ENCODE results near the gene NEU2.

The NEU2 gene

DNA sequence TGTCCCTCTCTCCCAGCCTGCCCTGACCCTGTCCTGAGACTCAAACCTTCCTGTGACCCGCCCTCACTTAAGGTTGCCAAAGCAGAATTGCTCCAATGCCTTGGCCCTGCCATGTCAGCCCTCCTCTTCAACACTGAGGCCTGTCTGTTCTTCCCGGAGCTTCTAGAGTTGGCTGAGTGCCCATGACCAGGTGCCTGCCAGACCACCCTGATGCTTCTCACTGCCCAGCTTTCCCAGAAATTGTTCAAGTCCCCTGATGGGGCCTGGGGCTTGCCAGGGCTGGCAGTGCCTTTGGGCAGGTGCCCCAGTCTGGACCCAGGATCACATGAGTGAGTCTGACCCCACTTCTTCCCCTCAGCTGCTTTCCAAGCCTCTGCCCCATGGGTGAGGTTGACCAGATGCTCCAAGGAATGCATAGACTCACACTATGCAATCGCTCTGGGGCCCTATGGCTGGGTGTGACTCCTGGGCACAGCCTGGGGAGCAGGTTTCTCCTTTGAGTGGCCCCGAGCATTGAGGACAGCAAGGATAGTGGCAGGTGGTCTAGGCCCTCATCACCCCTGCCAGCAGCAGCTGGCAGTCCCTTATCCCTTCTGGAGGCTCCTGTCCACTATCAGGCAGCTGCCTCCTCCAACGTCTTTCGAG, 24.6 kb downstream of the NEU2 start:
- Histone ChIP-seq H3K9me3 (ENCODE audit: control insufficient read depth, low read length) (no peaks in the 10 kb centered on the region), H3K36me3 (ENCODE audit: control insufficient read depth, insufficient read depth, low read length) (no peaks in the 10 kb centered on the region), H3K4me1 (ENCODE audit: control insufficient read depth, insufficient read depth, low read length) (peaks cover 8% of the 10 kb centered on the region), H3K4me3 (ENCODE audit: insufficient read depth, low read depth, low read length) (no peak overlapping the region), H3K27ac (ENCODE audit: insufficient read depth, low read depth, low read length, poor library complexity, severe bottlenecking) (no peak overlapping the region), H3K27me3 (ENCODE audit: control insufficient read depth, insufficient read depth, low read length, poor library complexity, severe bottlenecking) (peaks cover 13% of the 10 kb centered on the region)
- 89 to 90% methylated on average over 6 of the region's 6 CpGs for WGBS, 2 experiments

DNA sequence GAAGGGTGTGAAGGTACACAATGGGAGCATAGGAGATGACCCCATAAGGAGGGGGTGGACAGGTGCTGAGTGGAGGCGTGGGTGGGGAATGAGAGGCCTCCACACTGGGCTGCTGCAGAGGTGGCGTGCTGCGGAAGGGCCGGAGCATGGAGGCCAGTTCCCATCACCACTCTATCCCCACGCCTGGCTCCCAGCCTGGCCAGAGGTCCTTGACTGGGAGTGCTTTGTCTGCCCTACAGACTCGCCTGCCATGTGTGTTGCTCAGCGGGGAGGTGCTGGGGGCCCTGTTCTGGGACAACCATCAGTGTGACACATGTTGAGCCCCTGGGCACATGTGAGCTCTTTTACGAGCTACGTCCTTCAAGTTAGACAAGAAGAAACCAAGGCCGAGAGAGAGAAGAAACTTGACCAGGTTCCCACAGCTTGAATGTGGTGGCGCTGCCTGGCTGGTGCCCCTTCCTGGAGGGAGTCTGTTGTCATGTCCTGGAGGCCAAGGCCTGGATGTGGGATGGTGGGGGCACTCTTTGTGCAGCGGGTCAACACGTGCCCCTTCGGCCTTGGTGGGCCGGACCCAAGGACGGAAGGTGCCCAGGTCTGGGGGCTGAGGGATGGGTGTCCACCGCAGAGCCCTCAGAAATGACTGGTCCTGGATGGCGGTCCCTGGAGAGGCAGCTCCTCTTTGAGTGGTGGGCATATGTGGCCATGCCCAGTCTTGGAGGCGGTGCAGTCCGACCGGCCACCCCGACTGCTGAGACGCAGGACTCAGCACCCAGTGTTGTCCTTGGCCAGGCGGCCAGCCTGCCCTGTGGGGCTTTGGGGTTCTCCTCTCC, 26.5 kb downstream of the NEU2 start:
- H3K27ac ChIP-seq (ENCODE audit: insufficient read depth, low read depth, low read length, poor library complexity, severe bottlenecking) = no peak overlapping the region
- peaks cover 8% of the 10 kb centered on the region for H3K4me1 ChIP-seq (ENCODE audit: control insufficient read depth, insufficient read depth, low read length)
- peaks cover 6% of the 10 kb centered on the region for H3K27me3 ChIP-seq (ENCODE audit: control insufficient read depth, insufficient read depth, low read length, poor library complexity, severe bottlenecking)
- H3K4me3 ChIP-seq (ENCODE audit: insufficient read depth, low read depth, low read length) = no peak overlapping the region
- no peaks in the 10 kb centered on the region for H3K9me3 ChIP-seq (ENCODE audit: control insufficient read depth, low read length)
- WGBS, 2 experiments = 94 to 96% methylated on average over 24 of the region's 24 CpGs
- H3K36me3 ChIP-seq (ENCODE audit: control insufficient read depth, insufficient read depth, low read length) = no peaks in the 10 kb centered on the region

DNA sequence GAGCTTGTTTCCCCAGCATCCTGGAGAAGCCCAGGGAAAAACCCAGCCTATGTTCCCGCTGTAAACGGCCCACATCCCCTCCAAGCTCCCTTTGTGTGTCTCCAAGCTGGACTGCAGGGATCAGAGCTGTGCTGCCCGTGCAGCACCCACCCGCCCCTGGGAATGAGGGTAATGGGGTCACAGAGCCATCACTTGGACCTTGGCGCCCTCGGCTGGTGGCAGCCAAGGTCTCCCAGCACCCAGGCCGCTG, 27.0 kb downstream of the NEU2 start:
- Histone ChIP-seq H3K4me1 (ENCODE audit: control insufficient read depth, insufficient read depth, low read length) (peaks cover 8% of the 10 kb centered on the region), H3K27ac (ENCODE audit: insufficient read depth, low read depth, low read length, poor library complexity, severe bottlenecking) (no peak overlapping the region), H3K9me3 (ENCODE audit: control insufficient read depth, low read length) (no peaks in the 10 kb centered on the region), H3K27me3 (ENCODE audit: control insufficient read depth, insufficient read depth, low read length, poor library complexity, severe bottlenecking) (peaks cover under 1% of the 10 kb centered on the region), H3K4me3 (ENCODE audit: insufficient read depth, low read depth, low read length) (no peak overlapping the region), H3K36me3 (ENCODE audit: control insufficient read depth, insufficient read depth, low read length) (no peaks in the 10 kb centered on the region)
- 83 to 85% methylated on average over 7 of the region's 7 CpGs for WGBS, 2 experiments

DNA sequence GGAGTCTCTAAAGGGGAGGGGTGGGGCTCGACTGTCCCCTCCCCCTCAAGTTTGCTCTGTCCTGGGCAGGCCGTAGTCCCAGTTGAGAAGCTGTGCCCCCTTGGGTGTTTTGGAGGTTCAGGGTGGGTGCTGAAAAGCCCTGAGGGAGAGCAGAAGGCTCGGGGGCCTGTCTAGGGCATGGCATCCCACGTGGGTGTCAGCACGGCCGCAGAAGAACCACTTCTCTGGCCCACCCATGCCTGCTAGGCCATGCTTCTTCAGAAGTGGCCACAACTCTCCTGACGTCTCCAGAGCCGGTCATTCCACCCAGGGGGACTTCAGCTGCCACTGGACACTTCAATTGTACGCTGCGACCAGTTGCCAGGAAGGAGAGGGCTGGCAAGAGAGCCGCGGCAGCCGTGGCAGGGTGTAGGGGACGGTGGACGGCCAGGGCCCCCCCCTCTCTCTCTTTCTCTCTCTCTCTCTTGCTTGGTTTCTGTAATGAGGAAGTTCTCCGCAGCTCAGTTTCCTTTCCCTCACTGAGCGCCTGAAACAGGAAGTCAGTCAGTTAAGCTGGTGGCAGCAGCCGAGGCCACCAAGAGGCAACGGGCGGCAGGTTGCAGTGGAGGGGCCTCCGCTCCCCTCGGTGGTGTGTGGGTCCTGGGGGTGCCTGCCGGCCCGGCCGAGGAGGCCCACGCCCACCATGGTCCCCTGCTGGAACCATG, 27.5 kb downstream of the NEU2 start, which contains the start of gene INPP5D:
TSS of gene INPP5D (plus strand) at position 546 of the 704 bp plus-strand sequence. CDS start at position 683, 137 bp downstream.
- no peaks in the 10 kb centered on the region for H3K9me3 ChIP-seq (ENCODE audit: control insufficient read depth, low read length)
- 88 to 90% methylated on average over 26 of the region's 26 CpGs for WGBS, 2 experiments

DNA sequence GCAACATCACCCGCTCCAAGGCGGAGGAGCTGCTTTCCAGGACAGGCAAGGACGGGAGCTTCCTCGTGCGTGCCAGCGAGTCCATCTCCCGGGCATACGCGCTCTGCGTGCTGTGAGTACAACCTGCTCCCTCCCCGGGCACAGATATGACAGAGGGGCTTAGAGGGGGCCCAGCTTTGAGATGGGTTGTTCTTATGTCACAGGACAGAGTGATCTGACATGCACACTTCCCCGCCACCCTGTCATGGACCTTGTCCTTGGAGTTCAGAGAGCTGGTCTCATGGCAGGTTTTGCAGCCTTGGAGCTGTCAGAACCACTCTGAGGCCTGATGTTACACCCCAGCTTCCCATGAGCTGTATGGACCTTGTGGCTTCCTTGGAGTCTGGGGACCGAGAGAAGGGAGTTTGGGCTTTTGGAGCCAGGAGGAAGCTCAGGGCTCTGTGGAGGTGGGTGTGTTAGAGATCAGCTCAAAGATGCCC, 28.1 kb downstream of the NEU2 start:
- no peak overlapping the region for H3K27ac ChIP-seq (ENCODE audit: insufficient read depth, low read depth, low read length, poor library complexity, severe bottlenecking)
- H3K9me3 ChIP-seq (ENCODE audit: control insufficient read depth, low read length) = no peaks in the 10 kb centered on the region
- peaks cover 8% of the 10 kb centered on the region for H3K4me1 ChIP-seq (ENCODE audit: control insufficient read depth, insufficient read depth, low read length)
- 94 to 95% methylated on average over 13 of the region's 13 CpGs for WGBS, 2 experiments
- H3K27me3 ChIP-seq (ENCODE audit: control insufficient read depth, insufficient read depth, low read length, poor library complexity, severe bottlenecking) = no peaks in the 10 kb centered on the region
- H3K4me3 ChIP-seq (ENCODE audit: insufficient read depth, low read depth, low read length) = no peak overlapping the region
- no peaks in the 10 kb centered on the region for H3K36me3 ChIP-seq (ENCODE audit: control insufficient read depth, insufficient read depth, low read length)

More for the DNA sequence above, 27.5 kb downstream of the NEU2 start, which contains the start of gene INPP5D:
- Histone ChIP-seq H3K4me3 (ENCODE audit: insufficient read depth, low read depth, low read length) (no peak within 1 kb of the TSS), H3K4me1 (ENCODE audit: control insufficient read depth, insufficient read depth, low read length) (peaks cover 8% of the 10 kb centered on the region), H3K36me3 (ENCODE audit: control insufficient read depth, insufficient read depth, low read length) (no peaks in the 10 kb centered on the region), H3K27me3 (ENCODE audit: control insufficient read depth, insufficient read depth, low read length, poor library complexity, severe bottlenecking) (no peaks in the 10 kb centered on the region), H3K27ac (ENCODE audit: insufficient read depth, low read depth, low read length, poor library complexity, severe bottlenecking) (no peak within 1 kb of the TSS)

DNA sequence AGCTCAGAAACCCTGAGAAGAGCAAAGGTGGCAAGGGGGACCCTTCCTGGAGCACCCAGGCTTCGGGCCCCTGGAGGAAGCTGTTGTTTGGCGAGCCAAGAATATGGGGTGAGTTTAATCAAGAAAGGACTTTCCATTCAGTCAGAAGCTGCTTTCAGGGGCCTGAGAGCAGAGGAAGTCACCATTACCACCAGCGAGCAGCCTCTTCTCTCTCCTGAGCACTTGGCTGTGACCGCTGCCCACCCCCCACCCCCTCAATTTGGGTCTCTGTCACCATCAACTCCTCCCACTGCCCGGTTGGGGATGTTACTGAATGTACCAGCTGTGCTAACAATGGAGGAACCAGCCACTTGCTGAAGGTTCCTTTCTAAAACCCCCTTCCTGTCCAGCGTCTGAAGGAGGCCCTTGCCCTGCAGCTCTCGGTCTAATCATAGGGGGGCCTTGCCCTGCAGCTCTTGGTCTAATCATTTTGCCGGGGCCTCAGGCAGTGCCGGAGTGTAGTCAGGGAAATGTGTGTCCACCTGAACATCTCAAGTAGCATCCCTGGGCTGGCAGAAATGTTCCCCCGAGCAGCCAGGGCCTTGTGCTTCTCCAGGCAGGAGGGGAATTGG, 28.6 kb downstream of the NEU2 start:
- Histone ChIP-seq H3K9me3 (ENCODE audit: control insufficient read depth, low read length) (no peaks in the 10 kb centered on the region), H3K27ac (ENCODE audit: insufficient read depth, low read depth, low read length, poor library complexity, severe bottlenecking) (no peak overlapping the region), H3K4me3 (ENCODE audit: insufficient read depth, low read depth, low read length) (no peak overlapping the region), H3K4me1 (ENCODE audit: control insufficient read depth, insufficient read depth, low read length) (peaks cover 8% of the 10 kb centered on the region), H3K36me3 (ENCODE audit: control insufficient read depth, insufficient read depth, low read length) (no peaks in the 10 kb centered on the region), H3K27me3 (ENCODE audit: control insufficient read depth, insufficient read depth, low read length, poor library complexity, severe bottlenecking) (no peaks in the 10 kb centered on the region)
- 81 to 88% methylated on average over 9 to 10 of the region's 10 CpGs for WGBS, 2 experiments

DNA sequence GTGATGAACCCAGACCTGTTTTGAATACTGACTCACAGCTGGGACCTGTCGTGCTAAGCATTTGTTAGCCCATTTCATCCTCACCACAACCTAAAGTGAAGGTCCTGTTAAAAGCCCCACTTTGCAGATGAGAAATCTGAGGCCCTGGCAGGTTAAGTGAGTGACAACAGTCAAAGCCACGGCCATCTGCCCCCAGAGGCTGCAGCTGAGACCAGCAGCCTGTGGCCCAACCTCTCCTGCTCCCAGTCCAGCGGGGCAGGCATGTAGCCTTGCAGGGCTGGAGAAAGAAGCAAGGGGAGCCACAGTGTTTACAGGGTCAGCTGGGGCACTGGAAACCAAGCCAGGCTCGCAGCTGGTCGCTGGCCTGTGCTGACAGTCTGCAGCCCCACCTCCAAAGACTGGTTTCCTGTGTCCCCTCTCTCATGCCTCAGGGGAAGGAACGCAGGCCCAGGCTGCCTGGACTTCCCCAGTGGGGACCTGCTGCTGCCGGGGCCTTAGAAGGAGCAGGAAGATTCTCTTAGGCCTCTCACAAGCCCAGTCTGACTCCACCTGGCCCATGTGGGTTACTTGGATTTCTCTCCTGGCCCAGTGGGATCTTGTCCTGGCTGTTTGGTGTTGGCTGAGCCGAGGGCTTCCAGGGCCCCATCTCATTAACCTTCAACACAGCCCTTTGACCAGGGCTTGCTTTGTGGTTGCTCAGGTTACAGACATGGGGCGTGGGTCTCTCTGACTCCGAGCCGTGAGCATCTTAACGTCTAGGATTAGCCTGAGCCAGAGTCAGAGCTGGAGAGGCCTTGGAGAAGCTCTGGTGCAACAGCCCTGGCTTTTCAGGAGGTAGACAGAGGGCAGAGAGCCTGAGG, 29.3 kb downstream of the NEU2 start:
- no peaks in the 10 kb centered on the region for H3K36me3 ChIP-seq (ENCODE audit: control insufficient read depth, insufficient read depth, low read length)
- H3K27me3 ChIP-seq (ENCODE audit: control insufficient read depth, insufficient read depth, low read length, poor library complexity, severe bottlenecking) = no peaks in the 10 kb centered on the region
- no peak overlapping the region for H3K4me3 ChIP-seq (ENCODE audit: insufficient read depth, low read depth, low read length)
- no peaks in the 10 kb centered on the region for H3K9me3 ChIP-seq (ENCODE audit: control insufficient read depth, low read length)
- no peak overlapping the region for H3K27ac ChIP-seq (ENCODE audit: insufficient read depth, low read depth, low read length, poor library complexity, severe bottlenecking)
- WGBS, 2 experiments = 68 to 71% methylated on average over 12 of the region's 12 CpGs
- H3K4me1 ChIP-seq (ENCODE audit: control insufficient read depth, insufficient read depth, low read length) = peaks cover 8% of the 10 kb centered on the region

DNA sequence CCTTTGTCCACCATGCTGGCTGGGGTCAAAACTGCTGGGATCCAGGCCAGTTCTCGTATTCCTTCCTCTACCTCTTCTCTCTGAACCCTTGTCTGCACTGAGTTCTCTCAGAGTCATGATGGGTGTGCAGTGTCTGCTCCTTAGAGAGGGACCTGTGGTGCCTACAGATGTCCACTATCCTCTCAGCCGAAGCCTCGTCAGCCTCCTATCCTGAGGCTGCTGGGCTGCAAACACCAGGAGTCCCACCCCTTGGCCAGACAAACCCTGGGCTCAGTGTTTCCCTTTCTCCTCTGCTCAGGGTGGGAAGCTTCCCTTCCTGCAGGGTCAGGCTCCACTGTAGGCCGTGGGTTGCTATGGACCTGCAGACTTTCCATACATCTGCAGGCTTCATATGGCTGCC, 30.0 kb downstream of the NEU2 start:
- WGBS, 2 experiments = 94 to 97% methylated on average over 4 of the region's 4 CpGs
- H3K27ac ChIP-seq (ENCODE audit: insufficient read depth, low read depth, low read length, poor library complexity, severe bottlenecking) = no peak overlapping the region
- H3K4me3 ChIP-seq (ENCODE audit: insufficient read depth, low read depth, low read length) = no peak overlapping the region
- H3K36me3 ChIP-seq (ENCODE audit: control insufficient read depth, insufficient read depth, low read length) = no peaks in the 10 kb centered on the region
- H3K9me3 ChIP-seq (ENCODE audit: control insufficient read depth, low read length) = no peaks in the 10 kb centered on the region
- H3K27me3 ChIP-seq (ENCODE audit: control insufficient read depth, insufficient read depth, low read length, poor library complexity, severe bottlenecking) = no peaks in the 10 kb centered on the region
- H3K4me1 ChIP-seq (ENCODE audit: control insufficient read depth, insufficient read depth, low read length) = peaks cover 8% of the 10 kb centered on the region

DNA sequence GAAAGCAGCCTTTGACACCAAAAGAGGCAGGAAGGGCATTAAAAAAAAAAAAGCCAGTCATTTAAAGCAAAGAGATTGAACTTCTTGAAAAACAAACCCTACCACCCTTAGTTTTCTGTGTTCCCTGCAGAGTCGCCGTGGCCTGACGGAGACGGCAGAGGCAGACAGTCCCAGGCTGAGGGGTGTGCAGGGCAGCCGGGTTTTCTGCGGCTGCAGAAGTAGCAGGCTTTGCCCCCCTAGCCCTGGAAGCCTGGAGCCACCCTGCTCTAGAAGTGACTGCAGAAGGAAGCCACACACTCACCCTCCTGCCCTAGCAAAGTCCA, 30.4 kb downstream of the NEU2 start:
- H3K9me3 ChIP-seq (ENCODE audit: control insufficient read depth, low read length) = no peaks in the 10 kb centered on the region
- no peak overlapping the region for H3K27ac ChIP-seq (ENCODE audit: insufficient read depth, low read depth, low read length, poor library complexity, severe bottlenecking)
- WGBS, 2 experiments = 87 to 91% methylated on average over 6 of the region's 6 CpGs
- H3K27me3 ChIP-seq (ENCODE audit: control insufficient read depth, insufficient read depth, low read length, poor library complexity, severe bottlenecking) = no peaks in the 10 kb centered on the region
- H3K36me3 ChIP-seq (ENCODE audit: control insufficient read depth, insufficient read depth, low read length) = no peaks in the 10 kb centered on the region
- no peak overlapping the region for H3K4me3 ChIP-seq (ENCODE audit: insufficient read depth, low read depth, low read length)
- H3K4me1 ChIP-seq (ENCODE audit: control insufficient read depth, insufficient read depth, low read length) = peaks cover 8% of the 10 kb centered on the region
